DOHH2 (cell line): Measurements from ENCODE around the gene ST6GALNAC1.

Experiments used
- CTCF ChIP-seq: fragments of 200-600 bp; sonication (generic); IDR thresholded peaks from one replicate; pipeline ENCODE4 v1.5.1; 2014; ENCODE audit warnings: antibody characterized with exemption, mild to moderate bottlenecking, low read depth, low read length; ENCODE audit not compliant: poor library complexity, severe bottlenecking
- EZH2phosphoT487 ChIP-seq: fragments of 200-600 bp; sonication (generic); IDR thresholded peaks from 2 replicates; pipeline ENCODE4 v1.6.1; 2017; ENCODE audit warnings: borderline replicate concordance, mild to moderate bottlenecking, antibody characterized with exemption, low read length, moderate library complexity, mixed read lengths

GRCh38 chr17:76586741-76587487 lies 56.6 kb downstream of the ST6GALNAC1 start:
- TF ChIP-seq CTCF (no peak), EZH2phosphoT487 (peak; percentile 92)
